RWPE2 (cell line): ENCODE results near the gene RNU6-9.

Source experiments
- ATAC-seq: fragments of 200-7000 bp; cut with Tn5 transposase; 3 replicates; pipeline ENCODE4 v1.9.1; 2021; ENCODE audit warnings: low read depth
- DNase-seq: peaks from one replicate; pipeline ENCODE4 v3.0.0-alpha.2; 2020; ENCODE audit warnings: low spot score
- H3K27ac ChIP-seq: fragments of 450-650 bp; 2 replicates; pipeline ENCODE4 v1.5.1; 2017; ENCODE audit warnings: mild to moderate bottlenecking; ENCODE audit not compliant: poor library complexity, severe bottlenecking
- H3K27me3 ChIP-seq: fragments of 250-450 bp; sonication (Bioruptor Pico); 2 replicates; pipeline ENCODE4 v1.5.1; 2021; ENCODE audit warnings: mild to moderate bottlenecking, moderate library complexity; ENCODE audit not compliant: insufficient read depth, poor library complexity, severe bottlenecking
- H3K36me3 ChIP-seq: fragments of 250-450 bp; sonication (Bioruptor Pico); 2 replicates; pipeline ENCODE4 v1.5.1; 2020; ENCODE audit warnings: low read depth, mild to moderate bottlenecking, moderate library complexity
- H3K4me1 ChIP-seq: fragments of 250-450 bp; sonication (Bioruptor Pico); 2 replicates; pipeline ENCODE4 v1.5.1; 2021; ENCODE audit warnings: mild to moderate bottlenecking, moderate library complexity; ENCODE audit not compliant: insufficient read depth, poor library complexity, severe bottlenecking
- H3K4me3 ChIP-seq: fragments of 250-450 bp; sonication (Bioruptor Pico); 2 replicates; pipeline ENCODE4 v1.5.1; 2021; ENCODE audit warnings: mild to moderate bottlenecking, moderate library complexity; ENCODE audit not compliant: severe bottlenecking
- H3K9me3 ChIP-seq: fragments of 250-450 bp; sonication (Bioruptor Pico); 2 replicates; pipeline ENCODE4 v1.5.1; 2021; ENCODE audit warnings: mild to moderate bottlenecking, moderate library complexity; ENCODE audit not compliant: severe bottlenecking
- TF ChIP-seq, protein P1 (sequence below): fragments of 450-650 bp; IDR thresholded peaks from one replicate; pipeline ENCODE4 v1.5.1; 2017; ENCODE audit warnings: mild to moderate bottlenecking, moderate library complexity; ENCODE audit not compliant: poor library complexity, severe bottlenecking

The RNU6-9 gene

DNA sequence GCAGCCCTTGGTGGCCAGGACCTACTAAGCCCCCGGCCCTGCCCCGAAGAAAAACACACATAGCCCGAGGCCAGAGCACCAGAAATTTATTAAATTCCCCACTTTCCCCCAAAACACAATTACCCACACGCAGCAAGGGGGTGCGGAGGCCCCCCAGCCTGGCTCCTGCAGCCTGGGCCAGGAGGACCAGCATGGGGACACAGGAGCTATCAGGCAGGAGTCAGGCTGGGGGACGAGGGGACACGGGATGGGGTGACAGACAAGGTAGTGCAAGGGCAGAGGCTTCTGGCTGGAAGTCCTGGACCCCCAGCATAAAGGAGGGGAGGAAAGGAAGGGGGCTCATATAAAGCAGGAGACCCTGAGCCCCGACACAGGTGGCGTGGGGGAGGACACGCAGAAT, 3.1 kb downstream of the RNU6-9 start:
- TF ChIP-seq, protein P1, sequence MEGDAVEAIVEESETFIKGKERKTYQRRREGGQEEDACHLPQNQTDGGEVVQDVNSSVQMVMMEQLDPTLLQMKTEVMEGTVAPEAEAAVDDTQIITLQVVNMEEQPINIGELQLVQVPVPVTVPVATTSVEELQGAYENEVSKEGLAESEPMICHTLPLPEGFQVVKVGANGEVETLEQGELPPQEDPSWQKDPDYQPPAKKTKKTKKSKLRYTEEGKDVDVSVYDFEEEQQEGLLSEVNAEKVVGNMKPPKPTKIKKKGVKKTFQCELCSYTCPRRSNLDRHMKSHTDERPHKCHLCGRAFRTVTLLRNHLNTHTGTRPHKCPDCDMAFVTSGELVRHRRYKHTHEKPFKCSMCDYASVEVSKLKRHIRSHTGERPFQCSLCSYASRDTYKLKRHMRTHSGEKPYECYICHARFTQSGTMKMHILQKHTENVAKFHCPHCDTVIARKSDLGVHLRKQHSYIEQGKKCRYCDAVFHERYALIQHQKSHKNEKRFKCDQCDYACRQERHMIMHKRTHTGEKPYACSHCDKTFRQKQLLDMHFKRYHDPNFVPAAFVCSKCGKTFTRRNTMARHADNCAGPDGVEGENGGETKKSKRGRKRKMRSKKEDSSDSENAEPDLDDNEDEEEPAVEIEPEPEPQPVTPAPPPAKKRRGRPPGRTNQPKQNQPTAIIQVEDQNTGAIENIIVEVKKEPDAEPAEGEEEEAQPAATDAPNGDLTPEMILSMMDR: no peak
- no peak overlapping the region for H3K4me3 ChIP-seq
- H3K27ac ChIP-seq: no peak overlapping the region
- H3K9me3 ChIP-seq: no peaks in the 10 kb centered on the region
- ATAC-seq (no peak), DNase-seq (peak; percentile 40)
- peaks cover 14% of the 10 kb centered on the region for H3K36me3 ChIP-seq
- H3K27me3 ChIP-seq: no peaks in the 10 kb centered on the region
- H3K4me1 ChIP-seq: no peaks in the 10 kb centered on the region

DNA sequence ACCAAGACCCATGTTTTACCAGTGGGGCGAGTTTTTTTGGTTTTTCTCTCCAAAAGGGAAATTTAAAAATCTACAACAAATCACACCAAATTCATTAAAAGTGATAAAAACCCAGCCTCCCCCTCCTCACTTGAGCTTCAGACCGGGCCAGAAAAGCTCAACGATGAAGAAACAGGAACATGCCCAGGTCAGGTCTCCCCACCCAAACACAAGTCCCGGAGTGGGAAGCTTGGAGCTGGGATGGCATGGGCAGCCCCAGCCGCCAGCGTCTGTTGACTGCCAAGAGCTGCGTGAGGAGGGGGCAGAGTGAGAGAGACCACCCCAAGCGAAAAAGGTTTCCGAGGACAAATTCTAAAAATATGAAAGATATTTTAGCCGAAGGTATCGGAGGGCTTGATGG, 3.7 kb downstream of the RNU6-9 start:
- Histone ChIP-seq H3K9me3 (no peaks in the 10 kb centered on the region), H3K36me3 (peaks cover 18% of the 10 kb centered on the region), H3K4me3 (no peak overlapping the region), H3K27me3 (no peaks in the 10 kb centered on the region), H3K27ac (no peak overlapping the region), H3K4me1 (no peaks in the 10 kb centered on the region)
- DNase-seq (no peak), ATAC-seq (no peak)
- TF ChIP-seq, protein P1: no peak

DNA sequence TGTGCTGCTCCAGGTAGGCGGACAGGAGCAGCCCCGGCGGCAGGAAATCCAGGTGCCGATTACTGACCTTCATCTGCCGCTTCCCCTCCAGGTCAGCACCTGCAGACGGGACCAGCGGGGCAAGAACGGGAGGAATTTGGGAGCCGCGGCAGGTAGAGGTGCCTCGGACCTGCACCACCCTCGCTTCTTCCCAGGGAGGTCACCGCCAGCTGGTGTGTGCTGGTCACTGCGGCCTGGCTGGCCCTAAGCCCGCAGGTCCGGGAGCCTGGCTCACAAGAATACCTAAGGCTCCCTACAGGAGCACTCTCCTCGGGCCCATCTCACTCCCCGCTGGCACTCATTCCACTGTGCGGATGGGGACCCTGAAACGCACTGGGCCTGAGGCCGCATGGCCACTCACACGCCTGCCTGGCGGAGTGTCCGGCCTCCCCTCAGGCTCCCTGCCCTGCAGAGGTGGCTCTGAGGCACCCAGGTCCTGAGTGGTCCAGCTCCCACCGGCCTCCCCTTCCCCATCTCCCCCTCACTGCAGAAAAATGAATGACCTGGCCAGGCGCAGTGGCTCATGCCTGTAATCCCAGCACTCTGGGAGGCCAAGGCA, 4.3 kb downstream of the RNU6-9 start:
- Histone ChIP-seq H3K9me3 (no peaks in the 10 kb centered on the region), H3K27me3 (no peaks in the 10 kb centered on the region), H3K4me1 (no peaks in the 10 kb centered on the region), H3K27ac (no peak overlapping the region), H3K4me3 (no peak overlapping the region), H3K36me3 (peaks cover 21% of the 10 kb centered on the region)
- ATAC-seq: no peak
- DNase-seq: peak; percentile 52
- TF ChIP-seq, protein P1: no peak

DNA sequence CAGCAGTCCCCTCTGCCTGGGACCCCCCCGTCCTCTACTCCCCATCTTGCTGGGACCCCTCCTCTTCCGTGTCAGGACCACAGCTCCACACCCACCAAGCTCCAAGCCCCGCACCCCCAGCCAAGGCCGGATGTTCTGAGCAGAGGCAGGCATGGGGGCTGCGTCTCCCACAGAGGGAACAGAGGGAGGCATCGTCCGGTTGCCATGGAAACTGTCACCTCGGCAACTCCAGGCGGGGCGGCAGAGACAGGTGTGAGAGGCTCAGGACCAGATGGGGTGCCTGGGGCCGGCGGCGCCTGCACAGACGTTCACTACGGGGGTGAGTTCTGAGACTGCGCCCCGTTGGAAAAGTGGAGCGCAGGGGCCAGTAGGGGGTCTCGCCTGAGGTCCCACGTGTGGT, 5.4 kb downstream of the RNU6-9 start:
- no peak for ATAC-seq

More for the DNA sequence above, 5.4 kb downstream of the RNU6-9 start:
- no peaks in the 10 kb centered on the region for H3K27me3 ChIP-seq
- DNase-seq: no peak
- no peak overlapping the region for H3K4me3 ChIP-seq
- no peaks in the 10 kb centered on the region for H3K9me3 ChIP-seq
- peaks cover 25% of the 10 kb centered on the region for H3K36me3 ChIP-seq
- H3K4me1 ChIP-seq: no peaks in the 10 kb centered on the region
- no peak overlapping the region for H3K27ac ChIP-seq
- TF ChIP-seq, protein P1: no peak
